ENCODE measurements around the gene AK1.

Gene AK1

DNA sequence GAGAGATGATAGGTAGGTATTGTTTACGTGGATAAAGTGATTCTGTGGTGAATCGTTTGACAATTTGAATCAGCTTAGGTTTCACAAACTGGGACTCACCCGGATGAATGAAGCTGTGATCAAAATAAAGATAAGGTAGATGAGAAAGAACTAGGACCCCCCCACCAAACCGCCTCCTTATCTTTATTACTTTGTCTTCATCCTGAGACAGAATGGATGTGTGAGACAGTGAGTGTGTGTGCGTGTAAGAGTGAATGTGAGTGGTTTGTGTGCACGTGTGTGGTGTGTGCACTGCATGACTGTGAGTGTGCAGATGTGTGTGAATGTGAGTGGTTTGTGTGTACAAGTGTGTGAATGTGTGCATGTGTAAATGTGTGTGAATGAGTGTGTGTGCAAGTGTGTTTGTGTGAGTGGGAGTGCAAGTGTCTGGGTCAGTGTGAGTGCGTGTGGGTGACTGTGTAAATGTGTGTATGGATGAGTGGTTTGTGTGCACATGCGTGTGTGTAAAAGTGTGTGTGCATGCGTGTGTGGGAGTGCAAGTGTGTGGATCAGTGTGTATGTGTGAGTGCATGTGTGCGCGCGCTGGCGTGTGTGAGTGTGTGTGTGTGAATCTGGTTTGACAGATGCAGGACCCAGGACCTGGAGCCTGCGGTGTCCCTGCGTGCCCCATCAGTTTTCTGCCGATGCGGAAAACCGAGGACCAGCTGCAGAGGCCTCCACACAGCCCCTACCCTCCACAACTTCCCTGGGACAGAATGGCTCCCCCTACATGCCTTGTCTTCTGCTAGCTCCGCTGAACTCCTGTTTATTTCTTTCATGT, 11.6 kb downstream of the AK1 start:
- DNase-seq, result no peak

DNA sequence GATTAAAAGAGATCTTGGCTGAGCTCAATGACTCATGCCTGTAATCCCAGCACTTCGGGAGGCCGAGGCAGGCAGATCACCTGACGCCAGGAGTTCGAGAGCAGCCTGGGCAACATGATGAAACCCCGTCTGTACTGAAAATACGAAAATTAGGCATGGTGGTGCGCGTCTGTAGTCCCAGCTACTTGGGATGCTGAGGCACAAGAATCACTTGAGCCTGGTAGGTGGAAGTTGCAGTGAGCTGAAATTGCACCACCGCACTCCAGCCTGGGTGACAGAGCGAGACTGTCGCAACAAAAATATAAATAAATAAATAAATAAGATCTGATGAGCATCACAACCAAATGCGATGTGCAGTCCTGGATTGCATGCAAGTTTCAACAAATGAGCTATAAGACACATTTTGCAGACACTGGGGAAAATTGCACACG, 14.3 kb downstream of the AK1 start:
- no peak for DNase-seq

DNA sequence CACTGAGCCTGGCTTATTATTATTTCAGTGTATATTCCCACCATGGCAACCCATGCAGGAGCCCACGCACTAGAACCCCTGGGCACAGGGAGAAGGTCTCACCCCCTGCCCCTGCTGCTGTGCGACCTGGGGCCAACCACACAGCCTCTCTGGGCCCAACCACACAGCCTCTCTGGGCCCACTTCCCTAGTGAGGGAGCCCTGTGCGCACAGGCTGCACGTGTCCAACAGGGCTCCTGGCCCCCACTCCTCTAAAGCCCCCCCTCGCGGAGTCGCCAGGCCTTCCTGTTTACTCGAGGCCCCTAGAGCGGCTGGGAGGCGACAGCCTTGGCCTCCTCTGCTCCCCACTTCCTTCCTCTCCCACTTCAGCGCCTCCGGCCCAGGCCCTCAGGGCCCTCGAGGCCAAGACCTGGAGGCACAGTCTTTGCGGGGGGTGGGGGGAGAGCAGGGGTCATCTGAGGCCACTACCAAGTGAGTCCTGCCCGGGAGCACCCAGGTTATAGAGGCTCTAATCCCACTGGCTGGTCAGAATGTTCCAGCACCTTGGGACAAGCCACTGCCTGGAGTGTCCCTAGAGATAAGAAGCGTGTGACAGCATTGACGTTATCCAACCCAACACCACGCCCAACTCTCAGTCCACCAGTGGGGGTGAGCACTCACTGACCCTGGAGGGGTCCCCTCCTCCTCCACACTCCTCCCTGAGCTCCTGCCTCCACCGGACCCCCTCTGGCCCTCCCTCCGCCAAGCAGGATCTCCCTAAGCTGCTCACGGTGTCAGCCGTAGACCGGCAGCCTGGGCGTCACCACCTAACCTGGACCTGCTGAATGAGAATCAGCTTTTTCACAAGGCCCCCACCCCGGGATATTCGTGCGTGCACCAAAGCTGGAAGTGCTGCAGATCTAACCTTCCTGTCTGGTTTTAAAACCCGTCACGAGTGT, 15.1 kb downstream of the AK1 start:
- no peak for DNase-seq

DNA sequence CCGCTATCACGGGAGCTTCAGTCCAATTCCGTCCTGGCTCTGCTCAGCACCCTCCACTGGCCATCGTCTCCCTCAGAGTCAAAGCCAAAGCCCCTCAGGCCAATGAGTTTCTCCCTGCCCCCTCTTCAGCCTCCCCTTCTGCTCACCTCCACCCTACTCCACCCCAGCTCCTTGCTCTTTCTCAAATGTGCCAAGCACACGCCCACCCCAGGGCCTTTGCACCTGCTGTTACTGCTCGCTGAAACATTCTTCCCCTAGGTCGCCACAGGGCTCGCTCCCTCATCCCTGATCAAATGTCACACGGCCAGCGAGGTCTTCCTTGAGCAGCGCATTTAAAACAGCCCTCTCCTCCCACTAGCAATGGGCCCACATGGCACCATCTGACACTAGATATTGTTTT, 16.7 kb downstream of the AK1 start:
- DNase-seq, result no peak

DNA sequence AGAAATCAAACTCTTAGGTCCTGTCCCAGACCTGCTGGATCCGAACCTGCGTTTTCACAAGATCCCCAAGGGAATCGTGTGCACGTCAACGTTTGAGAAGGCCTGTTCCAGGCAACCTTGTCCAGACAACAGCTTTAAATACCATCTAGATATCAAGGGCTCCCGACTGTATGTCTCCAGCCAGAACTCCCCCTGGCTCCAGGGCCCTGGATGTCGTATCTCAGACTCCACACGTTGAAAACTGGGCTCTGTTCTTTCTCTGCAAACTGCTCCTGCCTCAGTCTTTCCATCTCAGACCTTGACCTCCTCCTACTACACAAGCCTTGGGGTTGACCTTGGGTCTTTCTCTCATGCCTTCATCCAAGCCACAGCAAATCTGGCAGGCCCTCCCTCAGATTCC, 17.2 kb downstream of the AK1 start:
- DNase-seq, result no peak

DNA sequence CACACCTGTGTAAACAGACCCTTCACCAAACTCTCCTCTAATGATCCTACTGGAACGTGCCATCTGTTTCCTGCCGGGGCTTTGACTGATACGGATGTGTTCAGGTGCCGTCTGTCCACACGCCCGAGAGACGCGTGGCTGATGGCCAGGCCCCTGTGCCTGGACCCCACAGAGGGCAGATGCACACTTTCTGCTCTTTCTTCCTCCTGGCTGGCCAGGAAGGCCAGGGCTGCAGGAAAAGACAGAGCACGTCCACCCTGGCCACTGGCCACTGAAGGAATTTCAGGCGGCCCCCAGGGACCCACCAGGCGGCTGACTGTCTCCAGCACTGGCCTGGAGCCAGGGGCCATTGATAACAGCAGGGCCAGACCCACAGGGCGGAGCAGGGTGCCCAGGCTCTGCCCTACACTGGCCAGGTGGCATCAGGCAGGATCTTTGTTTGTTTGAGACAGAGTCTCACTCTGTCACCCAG, 19.4 kb downstream of the AK1 start:
- DNase-seq, result no peak

DNA sequence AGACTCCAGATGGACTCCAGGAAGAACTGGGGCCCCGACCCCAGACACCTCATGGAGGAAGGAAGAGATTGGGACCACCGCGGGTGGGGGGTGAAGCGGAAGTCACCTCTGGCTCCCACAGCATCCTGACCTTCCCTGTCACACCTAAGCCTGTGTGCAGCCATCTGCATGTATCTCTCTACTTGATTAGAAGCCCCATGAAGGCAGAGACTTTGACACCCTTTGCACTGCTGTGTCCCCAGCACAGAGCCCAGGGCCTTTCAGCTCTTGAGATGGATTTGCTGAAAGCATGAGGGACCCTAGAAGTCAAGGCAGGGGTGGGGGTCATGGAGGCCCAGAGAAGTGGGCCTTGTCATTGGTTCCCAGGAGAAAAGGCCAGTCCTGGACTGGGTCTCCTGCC, 20.2 kb downstream of the AK1 start:
- no peak for DNase-seq

DNA sequence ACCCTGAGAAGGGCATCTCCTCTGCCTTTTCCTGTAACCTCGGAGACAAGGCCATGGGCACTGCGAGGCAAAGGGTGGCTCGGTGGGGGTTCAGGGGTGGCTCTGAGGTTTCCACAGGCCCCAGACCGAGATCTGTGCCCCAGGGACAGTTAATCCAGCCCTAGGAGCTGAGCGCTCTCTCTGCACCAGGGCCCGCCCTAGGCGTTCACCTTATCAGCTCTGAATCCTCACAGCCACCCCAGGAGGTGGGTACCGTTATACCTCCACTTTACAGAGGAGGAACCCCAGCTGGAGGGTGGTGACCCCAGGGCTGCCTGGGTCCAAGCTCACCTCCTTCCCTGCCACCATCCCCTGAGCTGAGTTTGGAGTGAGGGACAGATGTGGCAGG, 20.8 kb downstream of the AK1 start:
- no peak for DNase-seq

DNA sequence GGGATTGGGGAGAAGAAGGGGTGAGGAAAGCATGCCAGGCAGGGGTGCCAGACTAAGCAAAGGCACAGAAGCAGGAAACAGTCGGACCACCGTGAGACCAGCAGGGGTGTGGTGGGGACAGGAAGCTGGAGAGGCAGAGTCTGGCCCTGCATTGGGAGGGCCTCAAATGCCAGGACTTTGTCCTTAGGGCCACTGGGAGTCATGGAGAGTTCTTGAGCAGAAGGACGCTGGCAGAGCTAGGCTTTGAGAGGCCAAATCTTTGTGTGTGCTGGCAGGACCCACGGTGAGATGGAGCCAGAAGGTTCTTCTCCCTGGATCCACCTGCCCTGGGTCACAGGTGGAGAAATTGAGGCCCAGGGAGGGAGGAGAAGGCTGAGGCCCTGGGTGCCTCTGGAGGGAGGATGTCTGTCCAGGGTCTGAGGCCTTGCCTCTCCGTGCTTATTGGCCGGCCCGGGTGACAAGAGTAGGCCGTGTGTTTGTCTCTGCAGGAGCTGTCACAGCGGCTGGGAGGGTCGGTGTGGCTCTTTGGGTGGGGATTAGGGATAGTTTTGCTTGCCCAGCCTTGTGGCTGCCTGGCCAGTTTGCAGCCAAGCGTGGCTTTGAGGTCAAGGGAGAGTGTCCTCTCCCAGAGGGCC, 21.3 kb downstream of the AK1 start:
- DNase-seq, result no peak

DNA sequence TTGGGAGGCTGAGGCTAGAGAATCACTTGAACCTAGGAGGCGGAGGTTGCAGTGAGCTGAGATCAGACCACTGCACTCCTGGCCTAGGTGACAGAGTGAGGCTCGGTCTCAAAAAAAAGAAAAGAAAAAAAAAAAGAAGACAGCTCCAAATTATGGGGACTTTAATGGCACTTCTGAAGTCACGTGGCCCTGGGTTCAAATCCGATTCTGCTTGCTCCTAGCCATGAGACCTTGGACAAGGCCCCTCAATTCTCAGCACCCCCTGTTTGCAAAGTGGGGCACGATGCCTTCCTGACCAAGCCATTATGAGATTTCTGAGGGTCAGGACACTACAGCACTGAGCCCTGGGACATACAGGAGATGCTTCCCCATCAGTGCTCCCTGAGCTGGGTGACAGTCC, 22.0 kb downstream of the AK1 start:
- no peak for DNase-seq

DNA sequence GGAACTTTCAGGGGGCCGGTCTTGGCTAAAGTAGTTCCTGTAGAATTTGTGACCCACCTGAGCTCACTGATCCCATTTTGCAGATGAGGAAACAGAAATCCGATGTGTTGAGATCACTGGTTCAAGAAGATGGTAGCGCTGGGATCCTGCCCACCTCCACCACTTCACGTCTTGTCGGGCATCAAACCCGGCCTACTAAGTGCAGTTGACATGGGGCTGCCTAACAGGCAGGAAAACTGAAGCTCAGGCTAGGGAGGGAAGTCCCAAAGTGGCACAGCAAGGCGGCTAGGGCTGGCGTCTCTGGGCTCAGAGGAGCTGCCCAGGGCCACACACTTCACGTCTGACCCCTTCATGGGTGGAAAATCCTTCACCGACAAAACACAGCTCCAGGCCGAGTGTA, 22.5 kb downstream of the AK1 start:
- DNase-seq, result no peak

DNA sequence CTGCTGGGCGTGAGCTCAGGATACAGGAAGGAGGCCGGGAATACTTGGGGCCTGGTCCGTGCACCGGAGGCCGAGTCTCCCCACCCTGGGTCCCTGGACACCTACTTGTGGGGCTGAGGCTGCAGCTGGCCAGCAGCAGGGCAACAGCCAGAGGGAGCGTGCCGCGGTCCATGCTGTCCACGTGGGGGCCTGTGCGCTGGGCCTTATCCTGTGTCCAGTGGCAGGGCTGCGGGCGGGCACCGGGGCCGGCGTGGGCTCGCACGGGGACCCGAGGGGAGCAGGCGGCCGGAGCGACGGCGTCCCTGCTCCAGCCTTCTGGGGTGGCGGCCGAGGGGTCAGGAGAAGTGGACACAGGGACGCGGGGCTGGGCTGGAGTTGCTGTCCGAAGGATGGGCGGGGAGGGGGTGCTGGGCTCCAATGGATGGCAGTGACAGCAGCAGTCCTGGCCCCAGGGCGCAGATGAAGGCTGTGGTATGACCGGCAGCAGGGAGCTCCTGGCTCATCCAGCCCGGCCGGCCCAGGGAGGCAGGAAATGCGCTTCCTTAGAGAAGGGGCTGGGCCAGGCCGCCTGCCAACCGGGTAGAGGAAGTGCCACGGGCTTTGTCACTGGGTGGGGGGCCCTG, 23.2 kb downstream of the AK1 start, which contains the start of gene ENG:
ENG (minus strand) TSS at position 475 of the 623 bp plus-strand sequence; CDS start at position 172, 303 bp downstream.
- DNase-seq, result peak; percentile 87

DNA sequence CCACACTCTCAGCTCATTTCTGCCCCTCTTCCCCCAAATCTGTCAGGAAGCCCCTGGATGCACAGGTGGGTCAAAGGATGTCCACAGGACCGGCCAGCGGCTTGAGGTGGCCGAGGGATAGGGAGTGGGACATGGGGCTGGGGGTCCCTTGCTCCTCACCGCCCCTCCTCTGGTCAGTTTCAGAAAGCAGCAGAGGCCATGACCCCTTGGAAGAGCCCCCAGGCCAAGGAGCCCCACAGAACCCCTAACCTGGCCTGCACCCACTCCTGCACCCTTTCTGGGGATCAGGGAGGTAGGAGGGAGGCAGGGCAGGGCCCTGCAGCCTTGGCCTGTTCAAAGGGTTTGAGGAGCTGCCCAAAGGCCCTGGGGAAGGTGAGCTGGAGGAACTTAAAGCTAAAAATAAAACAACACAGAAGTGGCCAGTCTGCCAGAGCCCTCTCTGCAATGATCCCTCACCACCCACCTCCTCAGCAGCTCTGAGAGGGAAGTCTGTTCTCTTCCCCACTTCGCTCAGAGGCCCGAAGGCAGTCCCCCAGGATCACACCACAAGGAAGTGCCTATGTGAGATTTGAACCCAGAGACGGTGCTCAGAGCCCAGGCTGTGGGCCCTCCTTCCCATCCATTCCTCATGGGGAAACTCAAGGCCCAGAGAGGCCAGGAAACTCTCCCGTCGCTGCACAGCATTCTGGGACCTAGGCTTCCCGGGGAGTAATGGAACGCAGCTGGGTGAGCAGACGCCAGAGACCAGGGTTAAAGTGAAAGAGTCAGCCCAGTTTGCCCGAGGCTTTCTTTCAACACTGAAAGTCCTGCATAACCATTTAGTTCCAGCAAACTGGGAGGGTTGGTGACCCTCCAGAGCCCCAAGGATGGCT, 23.9 kb downstream of the AK1 start:
- DNase-seq, result no peak

DNA sequence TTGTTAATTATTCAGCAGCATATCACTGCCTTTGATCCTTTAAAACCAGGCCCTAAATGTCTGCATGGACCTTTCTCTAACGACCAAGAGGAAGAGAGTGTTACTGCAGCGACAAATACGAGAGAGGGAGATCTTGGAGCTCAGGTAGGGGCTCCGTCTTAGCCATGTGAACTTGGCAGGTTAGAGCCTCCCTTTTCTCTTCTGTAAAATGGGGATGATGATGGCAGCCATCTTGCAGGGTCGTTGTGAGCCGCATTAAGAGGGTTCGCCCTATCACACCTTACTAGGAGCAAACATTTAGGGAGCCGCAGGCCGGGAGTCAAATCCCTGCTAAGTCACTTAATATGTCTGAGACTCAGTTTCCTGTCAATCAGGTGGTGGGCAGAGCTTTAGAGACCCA, 24.6 kb downstream of the AK1 start:
- no peak for DNase-seq

DNA sequence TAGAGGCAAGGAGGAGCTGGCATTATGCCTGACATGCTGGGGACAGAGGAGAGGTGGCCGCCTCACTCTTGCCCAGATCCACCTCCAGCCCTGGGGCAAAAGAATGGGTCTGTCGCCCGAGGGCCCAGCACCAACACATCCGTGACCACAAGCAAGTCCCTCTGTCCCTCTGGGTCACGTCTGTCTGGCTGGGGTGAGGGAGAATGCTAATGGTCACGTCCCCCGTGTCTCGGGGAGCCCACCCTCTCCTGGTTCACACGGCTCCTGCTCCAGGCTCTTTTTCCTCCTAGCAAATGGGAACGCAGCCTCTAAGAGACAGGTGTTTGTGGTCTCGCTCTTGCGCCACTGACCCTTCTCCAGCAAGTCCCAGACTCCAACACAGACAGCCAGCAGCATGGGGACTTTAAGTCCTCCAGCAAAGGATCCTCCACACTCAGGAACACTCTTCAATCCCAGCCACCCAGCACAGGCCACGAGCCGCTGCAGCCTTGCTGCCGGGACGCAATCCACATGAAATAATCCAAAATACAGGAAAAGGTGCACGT, 27.1 kb downstream of the AK1 start:
- DNase-seq, result no peak

DNA sequence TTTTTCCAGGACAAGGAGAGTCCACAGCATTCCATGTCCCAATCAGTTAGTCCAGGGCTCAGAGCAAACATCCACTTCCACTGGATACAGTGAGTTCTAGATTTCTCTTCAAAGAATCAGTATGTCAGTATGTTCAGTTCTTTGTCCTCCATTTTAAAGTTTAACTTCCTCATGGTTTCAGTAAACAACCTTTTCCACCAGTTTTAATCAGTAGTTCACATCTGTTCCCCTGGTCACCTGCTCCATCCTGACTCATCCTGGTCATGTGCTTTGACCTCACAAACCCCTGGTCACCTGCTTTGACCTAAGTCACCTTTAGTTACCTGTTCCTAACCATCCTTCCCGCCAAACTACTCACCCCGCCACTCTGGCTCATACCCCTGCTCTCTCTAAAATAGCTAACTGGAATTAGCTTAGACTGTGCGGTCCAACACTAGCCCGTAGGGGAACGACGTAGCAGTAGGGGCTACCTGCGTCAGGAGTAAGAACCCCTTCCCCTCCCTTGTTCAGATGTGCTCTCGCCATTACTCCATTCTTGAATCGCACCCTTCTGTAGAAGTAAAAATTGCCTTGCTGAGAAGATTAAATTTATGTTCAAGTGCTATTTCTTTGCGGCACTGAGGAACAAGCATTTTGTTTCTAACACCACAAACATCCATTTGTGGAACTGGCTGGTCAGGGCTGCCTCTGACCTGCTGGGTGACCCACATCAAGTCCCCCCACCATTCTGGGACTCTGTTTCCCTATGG, 28.5 kb downstream of the AK1 start:
- DNase-seq, result no peak

DNA sequence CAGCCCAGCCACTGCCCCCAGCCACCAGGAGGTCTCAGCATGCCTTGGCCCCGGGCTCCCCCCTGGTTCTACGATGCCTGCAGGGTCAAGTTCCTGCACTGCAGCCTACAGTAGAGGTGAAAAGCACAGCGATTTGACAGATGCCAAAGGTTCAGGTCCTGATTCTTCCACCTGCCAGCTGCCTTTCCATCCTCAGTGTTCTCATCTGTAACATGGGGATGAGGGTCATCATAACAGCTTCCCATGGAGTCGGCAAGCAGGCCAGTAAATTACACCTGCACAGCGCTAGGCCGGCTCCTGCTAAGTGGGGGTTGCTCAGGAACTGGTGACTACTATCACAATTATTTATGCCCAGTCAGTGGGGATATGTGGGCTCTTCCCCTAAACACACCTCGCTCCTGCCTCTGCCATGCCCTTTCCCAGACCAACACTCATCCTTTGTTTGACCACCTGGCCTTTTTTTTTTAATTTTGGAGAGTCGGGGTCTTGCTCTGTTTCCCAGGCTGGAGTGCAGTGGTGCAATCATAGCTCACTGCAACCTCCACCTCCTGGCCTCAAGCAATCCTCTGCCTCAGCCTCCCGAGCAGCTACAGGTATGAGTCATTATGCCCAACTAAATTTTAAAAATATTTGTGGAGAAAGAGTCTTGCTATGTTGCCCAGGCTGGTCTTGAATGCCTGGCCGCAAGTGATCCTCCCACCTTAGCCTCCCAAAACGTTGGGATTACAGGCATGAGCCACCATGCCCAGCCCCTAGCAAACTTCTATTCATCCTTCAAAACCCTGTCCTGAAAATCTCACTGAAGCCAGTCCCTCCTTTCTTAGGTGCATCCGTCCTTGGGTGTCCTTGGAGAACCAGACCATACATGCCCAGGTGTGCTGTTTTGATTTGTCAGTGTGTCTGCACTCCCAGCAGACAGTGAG, 29.4 kb downstream of the AK1 start:
- DNase-seq, result no peak

DNA sequence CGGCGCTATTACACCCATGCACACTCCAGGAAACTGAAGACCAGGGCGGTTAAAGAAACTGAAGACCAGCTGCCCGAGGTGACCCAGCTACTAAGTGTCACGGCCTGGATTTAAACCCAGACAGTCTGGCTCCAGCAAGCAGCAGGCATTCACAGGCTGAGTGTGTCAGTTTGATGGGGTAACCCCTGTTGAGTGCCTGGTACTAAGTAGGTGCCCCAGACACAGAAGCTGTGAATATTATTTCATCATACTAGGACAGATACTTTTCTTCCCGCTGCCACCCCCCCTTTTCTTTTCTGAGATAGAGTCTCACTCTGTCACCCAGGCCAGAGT, 30.3 kb downstream of the AK1 start:
- DNase-seq, result no peak

DNA sequence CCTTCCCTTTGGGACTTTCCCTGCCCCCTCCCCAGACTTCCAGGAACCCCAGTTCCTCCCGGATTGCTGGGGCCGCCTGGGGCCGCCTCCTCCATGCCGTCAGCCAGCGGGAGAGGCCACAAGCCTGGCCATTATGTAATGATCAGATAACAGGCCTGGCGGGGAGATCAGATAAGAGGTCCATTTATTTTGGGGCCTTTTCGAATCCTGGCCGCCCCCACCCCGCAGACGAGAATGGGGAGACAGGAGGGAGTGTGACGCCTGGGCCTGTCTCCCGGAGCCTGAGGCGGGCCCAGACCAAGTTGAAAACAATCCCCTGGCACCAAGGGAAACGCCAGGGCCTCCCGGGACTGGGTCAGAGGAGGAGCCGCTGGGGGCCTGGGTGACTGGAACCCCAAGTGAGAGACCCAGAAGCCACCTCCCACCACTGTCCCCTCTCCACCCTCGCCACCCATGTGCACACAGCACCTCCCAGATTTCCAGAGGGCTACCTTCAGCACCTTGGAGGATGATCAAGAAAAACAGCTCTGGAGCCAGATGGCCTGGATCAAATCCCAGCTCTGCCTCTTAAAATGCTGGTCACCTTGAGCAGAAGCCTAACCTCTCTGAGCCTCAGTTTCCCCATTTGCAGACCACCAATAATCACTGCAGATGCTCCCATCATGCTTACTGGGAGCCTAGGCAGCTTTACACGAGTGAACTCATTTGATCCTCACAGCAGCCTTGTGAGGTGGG, 30.9 kb downstream of the AK1 start:
- no peak for DNase-seq
